SK-N-SH treated with all-trans-retinoic acid at 6 μM for 48 hours (cell line): ENCODE results near the gene RFX4.

Experiments used
- ATAC-seq: fragments of 200-7000 bp; cut with Tn5 transposase; 3 replicates; pipeline ENCODE4 v1.9.1; 2020; ENCODE audit warnings: mild to moderate bottlenecking, moderate library complexity
- ARNTL ChIP-seq: fragments of 450-650 bp; formaldehyde crosslinking; IDR thresholded peaks from 2 replicates; pipeline ENCODE4 v1.5.0; 2020; ENCODE audit warnings: low read depth, mild to moderate bottlenecking, moderate library complexity, borderline replicate concordance
- BACH2 ChIP-seq: fragments of 250-450 bp; sonication (Bioruptor Pico); IDR thresholded peaks from 2 replicates; pipeline ENCODE4 v1.9.0; 2021; ENCODE audit warnings: mild to moderate bottlenecking, borderline replicate concordance
- CSDC2 ChIP-seq: fragments of 250-450 bp; sonication (Bioruptor Pico); IDR thresholded peaks from 2 replicates; pipeline ENCODE4 v1.5.0; 2020; ENCODE audit warnings: mild to moderate bottlenecking, moderate library complexity
- ESRRG ChIP-seq: fragments of 250-450 bp; sonication (Bioruptor Pico); IDR thresholded peaks from 2 replicates; pipeline ENCODE4 v1.6.1; 2021; ENCODE audit warnings: mild to moderate bottlenecking
- ISL1 ChIP-seq: fragments of 250-450 bp; sonication (Bioruptor Pico); IDR thresholded peaks from 2 replicates; pipeline ENCODE4 v2.1.2; 2022; ENCODE audit warnings: mild to moderate bottlenecking, moderate library complexity
- OSR1 ChIP-seq: fragments of 250-450 bp; sonication (Bioruptor Pico); IDR thresholded peaks from 2 replicates; pipeline ENCODE4 v1.8.0; 2022; ENCODE audit warnings: moderate library complexity, mild to moderate bottlenecking, inconsistent platforms
- PPARA ChIP-seq: fragments of 250-450 bp; sonication (Bioruptor Pico); IDR thresholded peaks from 2 replicates; pipeline ENCODE4 v1.5.0; 2020; ENCODE audit warnings: mild to moderate bottlenecking, borderline replicate concordance
- RARB ChIP-seq: fragments of 250-450 bp; sonication (Bioruptor Pico); IDR thresholded peaks from 2 replicates; pipeline ENCODE4 v1.8.0; 2021; ENCODE audit warnings: mild to moderate bottlenecking, moderate library complexity
- SNAI2 ChIP-seq: fragments of 250-450 bp; sonication (Bioruptor Pico); IDR thresholded peaks from 2 replicates; pipeline ENCODE4 v1.5.0; 2020; ENCODE audit warnings: mild to moderate bottlenecking, moderate library complexity
- TCF4 ChIP-seq: fragments of 250-450 bp; sonication (Bioruptor Pico); IDR thresholded peaks from 2 replicates; pipeline ENCODE4 v1.8.0; 2021; ENCODE audit warnings: mild to moderate bottlenecking, moderate library complexity, borderline replicate concordance
- TOX ChIP-seq: fragments of 250-450 bp; sonication (Bioruptor Pico); IDR thresholded peaks from 2 replicates; pipeline ENCODE4 v1.8.0; 2021; ENCODE audit warnings: mild to moderate bottlenecking, moderate library complexity, borderline replicate concordance
- ZFP3 ChIP-seq: fragments of 250-450 bp; sonication (Bioruptor Pico); IDR thresholded peaks from 2 replicates; pipeline ENCODE4 v1.5.0; 2020; ENCODE audit warnings: mild to moderate bottlenecking, moderate library complexity
- ZFP30 ChIP-seq: fragments of 450-650 bp; formaldehyde crosslinking; IDR thresholded peaks from 2 replicates; pipeline ENCODE4 v1.5.0; 2022; ENCODE audit warnings: mild to moderate bottlenecking, moderate library complexity
- ZNF565 ChIP-seq: fragments of 450-650 bp; formaldehyde crosslinking; conservative IDR thresholded peaks from 2 replicates; pipeline ENCODE4 v1.5.0; 2020; ENCODE audit warnings: low read depth, mild to moderate bottlenecking, moderate library complexity
- ZNF70 ChIP-seq: fragments of 450-650 bp; formaldehyde crosslinking; IDR thresholded peaks from 2 replicates; pipeline ENCODE4 v1.5.0; 2020; ENCODE audit warnings: mild to moderate bottlenecking, moderate library complexity
- ZNF8 ChIP-seq: fragments of 450-650 bp; formaldehyde crosslinking; IDR thresholded peaks from 2 replicates; pipeline ENCODE4 v1.5.0; 2020; ENCODE audit warnings: mild to moderate bottlenecking, moderate library complexity
- TF ChIP-seq, protein P1 (sequence below): fragments of 250-450 bp; sonication (Bioruptor Pico); IDR thresholded peaks from 2 replicates; pipeline ENCODE4 v1.8.0; 2020; ENCODE audit warnings: mild to moderate bottlenecking, moderate library complexity, borderline replicate concordance
- TF ChIP-seq, protein P2 (sequence below): fragments of 250-450 bp; sonication (Bioruptor Pico); IDR thresholded peaks from 2 replicates; pipeline ENCODE4 v1.8.0; 2021; ENCODE audit warnings: low read depth, mild to moderate bottlenecking, moderate library complexity, borderline replicate concordance
- TF ChIP-seq, protein P3 (sequence below): fragments of 250-450 bp; sonication (Bioruptor Pico); IDR thresholded peaks from 2 replicates; pipeline ENCODE4 v1.5.1; 2020; ENCODE audit warnings: low read depth, mild to moderate bottlenecking, moderate library complexity
- TF ChIP-seq, protein P4 (sequence below): fragments of 250-450 bp; sonication (Bioruptor Pico); IDR thresholded peaks from 2 replicates; pipeline ENCODE4 v1.5.0; 2020; ENCODE audit warnings: mild to moderate bottlenecking, moderate library complexity
- TF ChIP-seq, protein P5 (sequence below): fragments of 250-450 bp; sonication (Bioruptor Pico); IDR thresholded peaks from 2 replicates; pipeline ENCODE4 v1.5.1; 2021; ENCODE audit warnings: mild to moderate bottlenecking, moderate library complexity

RFX4 gene

DNA sequence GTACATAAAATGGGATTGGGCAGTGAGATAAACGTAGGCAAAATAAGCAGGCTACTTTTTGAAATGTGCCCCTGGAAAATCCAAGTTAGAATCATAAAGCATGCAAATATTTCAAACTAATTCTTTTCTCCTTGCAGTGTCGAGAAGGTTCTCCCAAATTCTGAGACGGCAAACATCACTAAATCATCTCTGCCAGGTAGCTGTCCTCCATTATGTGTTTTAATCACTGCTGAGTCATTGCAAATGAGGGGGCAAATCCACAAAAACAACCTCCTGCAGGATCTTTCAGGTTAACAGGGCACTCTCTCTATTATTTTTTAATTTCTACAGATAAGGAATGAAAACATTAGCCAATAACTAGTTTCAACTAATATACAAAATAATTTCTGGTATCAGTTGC, 128.5 kb downstream of the RFX4 start:
- no peak for ATAC-seq
- TF ChIP-seq RARB (CRISPR knock-in tag): no peak
- TF ChIP-seq OSR1: no peak
- TF ChIP-seq, protein P1, sequence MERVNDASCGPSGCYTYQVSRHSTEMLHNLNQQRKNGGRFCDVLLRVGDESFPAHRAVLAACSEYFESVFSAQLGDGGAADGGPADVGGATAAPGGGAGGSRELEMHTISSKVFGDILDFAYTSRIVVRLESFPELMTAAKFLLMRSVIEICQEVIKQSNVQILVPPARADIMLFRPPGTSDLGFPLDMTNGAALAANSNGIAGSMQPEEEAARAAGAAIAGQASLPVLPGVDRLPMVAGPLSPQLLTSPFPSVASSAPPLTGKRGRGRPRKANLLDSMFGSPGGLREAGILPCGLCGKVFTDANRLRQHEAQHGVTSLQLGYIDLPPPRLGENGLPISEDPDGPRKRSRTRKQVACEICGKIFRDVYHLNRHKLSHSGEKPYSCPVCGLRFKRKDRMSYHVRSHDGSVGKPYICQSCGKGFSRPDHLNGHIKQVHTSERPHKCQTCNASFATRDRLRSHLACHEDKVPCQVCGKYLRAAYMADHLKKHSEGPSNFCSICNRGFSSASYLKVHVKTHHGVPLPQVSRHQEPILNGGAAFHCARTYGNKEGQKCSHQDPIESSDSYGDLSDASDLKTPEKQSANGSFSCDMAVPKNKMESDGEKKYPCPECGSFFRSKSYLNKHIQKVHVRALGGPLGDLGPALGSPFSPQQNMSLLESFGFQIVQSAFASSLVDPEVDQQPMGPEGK (CRISPR knock-in tag): no peak
- TF ChIP-seq CSDC2: no peak
- TF ChIP-seq TCF4 (CRISPR knock-in tag): no peak
- TF ChIP-seq, protein P2, sequence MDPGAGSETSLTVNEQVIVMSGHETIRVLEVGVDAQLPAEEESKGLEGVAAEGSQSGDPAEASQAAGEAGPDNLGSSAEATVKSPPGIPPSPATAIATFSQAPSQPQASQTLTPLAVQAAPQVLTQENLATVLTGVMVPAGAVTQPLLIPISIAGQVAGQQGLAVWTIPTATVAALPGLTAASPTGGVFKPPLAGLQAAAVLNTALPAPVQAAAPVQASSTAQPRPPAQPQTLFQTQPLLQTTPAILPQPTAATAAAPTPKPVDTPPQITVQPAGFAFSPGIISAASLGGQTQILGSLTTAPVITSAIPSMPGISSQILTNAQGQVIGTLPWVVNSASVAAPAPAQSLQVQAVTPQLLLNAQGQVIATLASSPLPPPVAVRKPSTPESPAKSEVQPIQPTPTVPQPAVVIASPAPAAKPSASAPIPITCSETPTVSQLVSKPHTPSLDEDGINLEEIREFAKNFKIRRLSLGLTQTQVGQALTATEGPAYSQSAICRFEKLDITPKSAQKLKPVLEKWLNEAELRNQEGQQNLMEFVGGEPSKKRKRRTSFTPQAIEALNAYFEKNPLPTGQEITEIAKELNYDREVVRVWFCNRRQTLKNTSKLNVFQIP (CRISPR knock-in tag): no peak
- no peak for TF ChIP-seq ARNTL
- TF ChIP-seq, protein P3, sequence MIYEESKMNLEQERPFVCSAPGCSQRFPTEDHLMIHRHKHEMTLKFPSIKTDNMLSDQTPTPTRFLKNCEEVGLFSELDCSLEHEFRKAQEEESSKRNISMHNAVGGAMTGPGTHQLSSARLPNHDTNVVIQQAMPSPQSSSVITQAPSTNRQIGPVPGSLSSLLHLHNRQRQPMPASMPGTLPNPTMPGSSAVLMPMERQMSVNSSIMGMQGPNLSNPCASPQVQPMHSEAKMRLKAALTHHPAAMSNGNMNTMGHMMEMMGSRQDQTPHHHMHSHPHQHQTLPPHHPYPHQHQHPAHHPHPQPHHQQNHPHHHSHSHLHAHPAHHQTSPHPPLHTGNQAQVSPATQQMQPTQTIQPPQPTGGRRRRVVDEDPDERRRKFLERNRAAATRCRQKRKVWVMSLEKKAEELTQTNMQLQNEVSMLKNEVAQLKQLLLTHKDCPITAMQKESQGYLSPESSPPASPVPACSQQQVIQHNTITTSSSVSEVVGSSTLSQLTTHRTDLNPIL (CRISPR knock-in tag): no peak
- no peak for TF ChIP-seq ESRRG (CRISPR knock-in tag)
- TF ChIP-seq TOX (CRISPR knock-in tag): no peak
- no peak for TF ChIP-seq ZNF70 (CRISPR knock-in tag)
- TF ChIP-seq SNAI2 (CRISPR knock-in tag): no peak
- TF ChIP-seq ZNF565 (CRISPR knock-in tag): no peak
- no peak for TF ChIP-seq ZFP3 (CRISPR knock-in tag)
- no peak for TF ChIP-seq ISL1 (CRISPR knock-in tag)
- no peak for TF ChIP-seq ZNF8
- no peak for TF ChIP-seq PPARA (CRISPR knock-in tag)
- TF ChIP-seq, protein P4, sequence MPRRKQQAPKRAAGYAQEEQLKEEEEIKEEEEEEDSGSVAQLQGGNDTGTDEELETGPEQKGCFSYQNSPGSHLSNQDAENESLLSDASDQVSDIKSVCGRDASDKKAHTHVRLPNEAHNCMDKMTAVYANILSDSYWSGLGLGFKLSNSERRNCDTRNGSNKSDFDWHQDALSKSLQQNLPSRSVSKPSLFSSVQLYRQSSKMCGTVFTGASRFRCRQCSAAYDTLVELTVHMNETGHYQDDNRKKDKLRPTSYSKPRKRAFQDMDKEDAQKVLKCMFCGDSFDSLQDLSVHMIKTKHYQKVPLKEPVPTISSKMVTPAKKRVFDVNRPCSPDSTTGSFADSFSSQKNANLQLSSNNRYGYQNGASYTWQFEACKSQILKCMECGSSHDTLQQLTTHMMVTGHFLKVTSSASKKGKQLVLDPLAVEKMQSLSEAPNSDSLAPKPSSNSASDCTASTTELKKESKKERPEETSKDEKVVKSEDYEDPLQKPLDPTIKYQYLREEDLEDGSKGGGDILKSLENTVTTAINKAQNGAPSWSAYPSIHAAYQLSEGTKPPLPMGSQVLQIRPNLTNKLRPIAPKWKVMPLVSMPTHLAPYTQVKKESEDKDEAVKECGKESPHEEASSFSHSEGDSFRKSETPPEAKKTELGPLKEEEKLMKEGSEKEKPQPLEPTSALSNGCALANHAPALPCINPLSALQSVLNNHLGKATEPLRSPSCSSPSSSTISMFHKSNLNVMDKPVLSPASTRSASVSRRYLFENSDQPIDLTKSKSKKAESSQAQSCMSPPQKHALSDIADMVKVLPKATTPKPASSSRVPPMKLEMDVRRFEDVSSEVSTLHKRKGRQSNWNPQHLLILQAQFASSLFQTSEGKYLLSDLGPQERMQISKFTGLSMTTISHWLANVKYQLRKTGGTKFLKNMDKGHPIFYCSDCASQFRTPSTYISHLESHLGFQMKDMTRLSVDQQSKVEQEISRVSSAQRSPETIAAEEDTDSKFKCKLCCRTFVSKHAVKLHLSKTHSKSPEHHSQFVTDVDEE (CRISPR knock-in tag): no peak
- no peak for TF ChIP-seq BACH2 (CRISPR knock-in tag)
- TF ChIP-seq, all 23 proteins: peak for 0

DNA sequence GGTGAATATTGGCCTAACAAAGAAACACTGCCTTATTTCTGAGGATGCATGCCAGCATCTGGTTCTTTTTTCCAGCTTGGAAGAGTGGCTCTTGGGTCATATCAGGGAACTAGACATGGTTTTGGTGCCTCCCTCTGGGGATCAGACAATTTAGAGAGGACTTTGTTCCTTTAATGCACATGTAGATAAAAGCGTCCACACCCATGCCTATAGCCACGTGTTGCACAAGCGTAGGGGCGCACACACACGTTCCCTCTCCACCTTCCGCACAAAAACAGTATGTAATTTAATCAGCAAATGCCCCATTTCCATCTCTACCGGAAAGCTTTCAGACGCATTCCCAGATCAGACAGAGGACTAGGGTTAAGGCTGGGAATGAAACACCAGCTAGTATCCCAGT, 130.0 kb downstream of the RFX4 start:
- ATAC-seq: no peak
- TF ChIP-seq TCF4 (CRISPR knock-in tag) (no peak), ZNF70 (CRISPR knock-in tag) (no peak), RARB (CRISPR knock-in tag) (no peak), CSDC2 (no peak), ESRRG (CRISPR knock-in tag) (no peak), ZFP30 (CRISPR knock-in tag) (no peak), ARNTL (no peak)
- TF ChIP-seq, protein P2 (CRISPR knock-in tag): no peak
- TF ChIP-seq, protein P4 (CRISPR knock-in tag): no peak
- TF ChIP-seq, protein P1 (CRISPR knock-in tag): no peak
- TF ChIP-seq, protein P5, sequence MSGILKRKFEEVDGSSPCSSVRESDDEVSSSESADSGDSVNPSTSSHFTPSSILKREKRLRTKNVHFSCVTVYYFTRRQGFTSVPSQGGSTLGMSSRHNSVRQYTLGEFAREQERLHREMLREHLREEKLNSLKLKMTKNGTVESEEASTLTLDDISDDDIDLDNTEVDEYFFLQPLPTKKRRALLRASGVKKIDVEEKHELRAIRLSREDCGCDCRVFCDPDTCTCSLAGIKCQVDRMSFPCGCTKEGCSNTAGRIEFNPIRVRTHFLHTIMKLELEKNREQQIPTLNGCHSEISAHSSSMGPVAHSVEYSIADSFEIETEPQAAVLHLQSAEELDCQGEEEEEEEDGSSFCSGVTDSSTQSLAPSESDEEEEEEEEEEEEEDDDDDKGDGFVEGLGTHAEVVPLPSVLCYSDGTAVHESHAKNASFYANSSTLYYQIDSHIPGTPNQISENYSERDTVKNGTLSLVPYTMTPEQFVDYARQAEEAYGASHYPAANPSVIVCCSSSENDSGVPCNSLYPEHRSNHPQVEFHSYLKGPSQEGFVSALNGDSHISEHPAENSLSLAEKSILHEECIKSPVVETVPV (CRISPR knock-in tag): no peak
- TF ChIP-seq, protein P3 (CRISPR knock-in tag): no peak
